Measurements from ENCODE around the gene COPS2. TPM values are rescaled to one million over a fixed set of nuclear protein-coding genes. Genes with fewer than 3 reads are reported as not detected.

COPS2 gene
- total and polyA plus RNA-seq, 2 of the 13 experiments (the other 11 are each of a cell fraction or from before 2014, with no cell fraction given): 37.8 to 66.3 TPM

- TF ChIP-seq KIAA2018 (CRISPR knock-in tag; IDR thresholded peaks at IDR 0.05; ENCODE audit: borderline replicate concordance): no peak
- no peak for TF ChIP-seq ZNF800 (CRISPR knock-in tag; IDR thresholded peaks at IDR 0.05)
- TF ChIP-seq ZNF12 (CRISPR knock-in tag; IDR thresholded peaks at IDR 0.05): no peak
- TF ChIP-seq ZFP41 (CRISPR knock-in tag; IDR thresholded peaks at IDR 0.05; ENCODE audit: borderline replicate concordance): no peak
These were observed 59.2 kb downstream of the COPS2 start (continued) for GRCh38 chr15:49096090-49096750.

All from HepG2 (cell line).